GM15510 (cell line): Measurements from ENCODE around the gene APBB1IP.

ENCODE experiments used
- POLR2A ChIP-seq: IDR thresholded peaks from 3 replicates; pipeline ENCODE4 v1.6.1; 2011; ENCODE audit warnings: borderline replicate concordance; ENCODE audit not compliant: insufficient read length; ENCODE audit errors: extremely low read depth

The APBB1IP gene

GRCh38 chr10:26457088-26457487, 18.9 kb downstream of the APBB1IP start:
- no peak for TF ChIP-seq POLR2A

GRCh38 chr10:26460736-26461135, 22.6 kb downstream of the APBB1IP start:
- no peak for TF ChIP-seq POLR2A

- no peak for TF ChIP-seq POLR2A
Measured at GRCh38 chr10:26463986-26464385, 25.8 kb downstream of the APBB1IP start.

GRCh38 chr10:26464632-26465280, 26.6 kb downstream of the APBB1IP start:
- no peak for TF ChIP-seq POLR2A

- no peak for TF ChIP-seq POLR2A
Measured at GRCh38 chr10:26467639-26468038, 29.5 kb downstream of the APBB1IP start.

GRCh38 chr10:26468291-26468690, 30.1 kb downstream of the APBB1IP start:
- no peak for TF ChIP-seq POLR2A

GRCh38 chr10:26468700-26469099, 30.6 kb downstream of the APBB1IP start:
- no peak for TF ChIP-seq POLR2A

GRCh38 chr10:26472492-26472778, 34.3 kb downstream of the APBB1IP start:
- TF ChIP-seq POLR2A, result no peak

- TF ChIP-seq POLR2A, result no peak
Measured at GRCh38 chr10:26474026-26474425, 35.9 kb downstream of the APBB1IP start.

GRCh38 chr10:26475386-26475785, 37.2 kb downstream of the APBB1IP start:
- TF ChIP-seq POLR2A, result no peak

- no peak for TF ChIP-seq POLR2A
Measured at GRCh38 chr10:26477501-26477900, 39.4 kb downstream of the APBB1IP start.

GRCh38 chr10:26478061-26478460, 39.9 kb downstream of the APBB1IP start:
- TF ChIP-seq POLR2A, result no peak

GRCh38 chr10:26479766-26480492, 41.8 kb downstream of the APBB1IP start:
- TF ChIP-seq POLR2A, result no peak

- no peak for TF ChIP-seq POLR2A
Measured at GRCh38 chr10:26481315-26481692, 43.2 kb downstream of the APBB1IP start.

- TF ChIP-seq POLR2A, result no peak
Measured at GRCh38 chr10:26481914-26482550, 43.9 kb downstream of the APBB1IP start.

GRCh38 chr10:26483554-26483953, 45.4 kb downstream of the APBB1IP start:
- no peak for TF ChIP-seq POLR2A
